ENCODE results near the gene HCCS.

HCCS gene

DNA sequence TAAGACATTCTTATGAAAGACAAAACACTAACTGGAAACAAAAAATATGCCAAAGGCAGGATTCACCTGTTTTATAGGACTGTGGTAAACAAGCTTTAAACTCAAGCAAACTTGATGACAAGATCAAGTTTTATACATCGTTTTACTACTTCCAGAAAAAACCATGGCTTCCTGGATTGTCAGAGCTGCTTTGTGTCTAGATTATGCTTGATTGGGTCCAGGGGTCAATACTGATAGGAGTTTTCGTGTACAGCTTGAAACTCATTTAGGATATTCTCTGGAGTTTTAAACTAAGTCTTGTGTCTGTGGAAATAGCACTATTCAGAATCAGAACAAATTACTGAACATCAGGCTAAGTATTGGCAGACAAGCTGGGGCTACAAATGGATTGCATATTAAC, 13.0 kb downstream of the HCCS start:
- DNase-seq: no peak

DNA sequence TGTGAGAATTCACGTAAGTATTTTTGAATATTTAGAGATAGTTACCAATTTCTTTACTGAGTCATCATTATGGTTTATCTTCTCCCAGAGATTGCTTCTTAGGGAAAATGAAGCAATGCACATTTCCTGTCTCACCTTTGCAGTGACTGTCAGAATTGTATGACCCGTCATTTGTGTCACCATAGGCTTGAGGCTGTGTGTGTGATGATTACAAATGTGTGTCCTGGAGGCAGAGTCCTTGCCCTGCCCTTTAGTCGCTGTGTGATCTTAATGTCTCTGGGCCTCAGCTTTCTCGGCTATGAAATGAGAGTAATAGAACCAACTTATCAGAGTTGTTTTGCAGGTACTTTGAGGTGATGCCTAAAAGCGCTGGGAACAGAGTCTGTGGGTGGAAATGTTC, 13.9 kb downstream of the HCCS start:
- DNase-seq: no peak

- no peak for DNase-seq
Measured at GRCh38 chrX:11129534-11130105, 18.5 kb downstream of the HCCS start.

DNA sequence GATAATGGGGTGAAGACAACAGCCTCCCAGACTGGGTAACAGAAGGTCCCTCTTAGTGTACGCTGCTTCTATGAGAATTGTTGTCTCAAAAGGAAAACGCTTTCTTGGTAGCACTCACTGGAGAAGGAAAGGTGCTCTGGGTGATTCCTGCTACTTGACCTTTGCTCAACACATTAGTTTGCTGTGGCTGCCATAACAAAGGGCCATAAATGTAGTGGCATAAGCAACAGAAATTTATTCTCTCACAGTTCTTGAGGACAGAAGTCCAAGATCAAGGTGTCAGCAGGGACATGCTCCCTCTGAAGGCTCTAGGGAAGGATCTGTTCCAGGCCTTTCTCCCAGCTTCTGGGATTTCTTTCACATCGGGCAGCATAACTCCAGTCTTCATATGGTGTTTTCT, 19.0 kb downstream of the HCCS start:
- DNase-seq: no peak

DNA sequence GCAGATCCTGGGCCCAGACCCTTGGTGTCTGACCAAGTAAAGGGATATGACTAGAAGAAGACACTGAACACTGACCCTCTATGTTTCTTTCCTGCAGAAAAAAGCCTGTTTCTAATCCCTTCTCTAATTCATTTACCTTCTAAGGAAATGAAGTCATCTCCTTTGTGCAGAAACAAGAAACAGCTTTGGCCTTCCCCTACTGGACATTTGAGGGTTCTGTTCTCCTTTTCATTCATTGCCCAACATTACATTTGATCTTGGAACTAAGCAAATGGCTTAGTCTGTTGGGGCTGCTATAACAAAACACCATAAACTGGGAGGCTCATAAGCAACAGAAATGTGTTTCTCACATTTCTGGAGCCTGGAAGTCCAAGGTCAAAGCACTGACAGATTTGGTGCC, 20.0 kb downstream of the HCCS start:
- no peak for DNase-seq

DNA sequence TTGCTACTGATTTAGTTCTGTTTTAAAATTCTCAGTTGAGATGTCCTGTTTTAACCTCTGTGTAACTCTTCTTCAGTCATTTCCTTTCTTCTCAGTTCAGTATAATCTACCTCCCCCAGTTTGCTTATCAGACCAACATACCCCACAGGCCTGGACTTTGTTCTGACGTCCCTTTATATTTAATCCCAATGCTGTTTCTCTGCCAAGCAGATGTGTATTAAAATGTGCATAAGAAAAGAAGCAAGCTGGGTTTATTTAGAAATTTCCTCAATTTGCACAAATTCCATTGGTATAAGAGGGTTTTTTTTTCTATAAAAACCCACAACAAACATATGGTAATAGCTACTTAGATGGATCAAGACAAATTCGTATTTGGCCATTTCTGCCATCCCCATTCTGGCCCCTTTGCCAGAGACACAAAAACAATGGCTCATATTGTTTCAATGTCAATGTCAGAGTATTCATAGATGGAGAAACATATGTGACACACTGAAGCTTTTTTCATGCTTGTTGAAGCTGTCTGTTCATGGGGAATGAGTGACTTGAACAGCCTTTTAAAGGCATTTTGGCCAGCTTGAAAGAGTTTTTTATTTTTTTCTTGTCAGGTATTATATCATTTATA, 24.5 kb downstream of the HCCS start:
- DNase-seq: no peak

DNA sequence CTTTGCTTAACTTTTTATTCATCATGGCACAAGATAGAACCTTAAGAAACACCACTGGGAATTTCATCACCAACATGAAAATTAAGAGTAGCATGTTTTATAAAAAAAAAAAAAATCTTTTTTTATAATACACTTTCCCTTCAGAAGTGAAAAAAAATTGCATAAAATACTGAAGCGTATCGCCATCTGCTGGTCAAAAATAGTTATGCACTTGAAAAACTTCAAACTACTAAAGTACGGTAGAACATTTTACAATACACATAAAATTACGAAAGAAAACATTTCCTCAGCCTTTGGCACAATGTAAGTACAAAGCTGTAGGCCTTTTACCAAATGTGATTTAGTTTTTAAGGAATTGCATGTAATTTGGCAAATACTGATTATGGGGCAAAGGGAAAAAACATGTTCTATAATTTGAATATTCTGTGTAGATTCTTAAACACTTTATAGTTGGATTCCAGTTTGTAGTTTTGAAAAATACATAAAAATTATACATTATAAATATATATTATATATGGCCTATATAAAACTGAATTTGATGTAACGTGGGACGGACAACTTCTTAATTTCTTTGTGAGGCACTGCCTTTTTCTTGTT, 26.5 kb downstream of the HCCS start:
- DNase-seq: no peak

DNA sequence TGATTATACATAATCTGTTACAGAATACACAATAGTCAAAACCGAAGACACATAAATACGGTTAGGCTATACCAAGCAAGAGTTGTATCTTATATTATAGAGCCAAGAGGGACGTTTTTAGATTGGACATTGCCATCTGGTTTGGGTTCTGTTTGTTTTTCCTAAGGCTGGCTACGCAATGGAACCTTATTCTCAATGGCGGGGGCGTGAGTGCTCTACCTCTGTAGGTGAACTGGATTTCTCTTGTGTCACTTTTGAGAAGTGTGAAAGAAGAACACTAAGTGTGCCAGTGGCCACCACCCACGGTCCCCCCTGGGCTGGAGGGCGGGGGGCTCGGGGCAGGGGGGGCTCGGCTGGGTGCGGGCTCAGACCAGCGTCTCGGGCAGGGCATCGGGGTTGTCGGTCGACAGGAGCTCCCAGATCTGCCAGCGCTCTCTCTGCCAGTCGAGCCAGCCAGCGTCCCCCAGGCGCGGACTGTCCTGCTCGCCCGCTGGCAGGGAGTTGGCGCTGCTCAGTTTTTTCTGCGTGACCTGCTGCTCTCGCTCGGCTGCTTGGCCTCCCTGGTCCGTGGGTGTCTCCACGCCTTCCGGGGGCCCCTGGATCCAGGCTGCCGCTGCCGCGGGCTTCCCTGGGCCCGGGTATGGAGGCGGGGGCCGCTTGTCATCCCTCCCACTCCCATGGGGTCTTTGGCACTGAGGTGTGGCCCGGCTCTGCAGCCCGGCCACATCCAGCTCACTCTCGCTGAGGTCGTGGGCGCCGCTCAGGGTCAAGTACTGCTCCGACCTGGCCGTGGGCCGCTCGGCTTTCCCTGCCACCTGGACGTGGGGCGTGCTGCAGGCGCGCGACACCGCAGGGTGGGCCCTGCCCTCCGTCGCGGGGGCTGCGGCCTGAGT, 27.6 kb downstream of the HCCS start:
- DNase-seq: no peak

DNA sequence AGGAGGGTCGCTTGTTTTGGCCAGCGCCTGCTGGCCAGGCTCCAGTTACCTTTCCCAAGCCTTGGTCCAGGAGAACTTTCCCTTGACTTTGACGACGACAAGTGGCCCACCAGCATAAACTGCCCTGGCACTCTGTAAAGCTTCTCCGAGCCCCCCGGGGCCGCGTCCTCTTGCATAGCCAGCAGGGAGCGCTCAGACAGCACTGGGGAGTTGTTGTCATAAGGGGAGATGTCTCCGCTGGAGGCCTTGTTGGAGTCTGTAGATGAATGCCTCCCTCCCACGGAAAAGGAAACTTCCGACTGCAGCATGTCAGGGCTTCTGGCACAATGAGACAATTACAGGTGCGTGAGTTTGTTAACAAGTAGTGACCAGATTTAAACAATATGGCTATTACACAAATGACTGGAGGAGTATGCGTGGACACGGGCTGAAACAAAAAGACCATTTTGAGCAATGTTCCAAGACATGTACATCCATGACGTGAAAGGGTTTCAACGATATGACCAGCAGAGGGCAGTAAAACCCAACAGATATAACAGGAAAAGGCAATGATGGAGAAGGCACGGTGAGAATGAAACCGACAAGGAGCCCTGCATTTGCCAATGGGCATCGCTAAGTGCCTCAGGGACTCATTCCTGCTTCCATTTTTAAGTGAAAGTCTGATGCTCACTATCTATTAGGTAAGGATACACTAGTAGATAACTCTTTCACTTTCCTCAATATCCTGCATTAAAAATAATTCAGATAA, 33.0 kb downstream of the HCCS start:
- DNase-seq: peak; percentile 11 to 58

- no peak for DNase-seq
Measured at GRCh38 chrX:11146411-11146810, 35.3 kb downstream of the HCCS start.

- no peak for DNase-seq
Measured at GRCh38 chrX:11148401-11148800, 37.3 kb downstream of the HCCS start.

- no peak for DNase-seq
Measured at GRCh38 chrX:11151799-11152559, 40.8 kb downstream of the HCCS start.

- no peak for DNase-seq
Measured at GRCh38 chrX:11159149-11159548, 48.0 kb downstream of the HCCS start.

DNA sequence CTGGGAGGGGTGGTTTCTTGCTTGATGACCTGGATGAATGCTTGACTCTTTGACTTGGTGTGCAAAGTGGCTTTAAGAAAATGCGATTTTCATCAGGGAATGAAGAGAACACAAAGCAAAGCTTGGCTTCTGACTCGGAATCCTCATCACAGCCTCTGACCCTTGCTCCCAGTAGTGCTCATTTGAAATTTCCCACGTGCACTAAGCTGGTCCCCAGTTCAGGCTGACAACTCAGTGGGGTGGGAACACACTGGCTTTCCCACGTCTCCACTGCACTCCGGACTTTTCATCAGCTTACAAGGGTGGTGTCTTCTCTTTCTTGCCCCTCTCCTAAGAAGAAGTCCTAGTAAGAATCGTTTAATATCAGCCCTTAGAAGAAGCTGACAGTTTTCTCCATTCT, 53.3 kb downstream of the HCCS start:
- no peak for DNase-seq

DNA sequence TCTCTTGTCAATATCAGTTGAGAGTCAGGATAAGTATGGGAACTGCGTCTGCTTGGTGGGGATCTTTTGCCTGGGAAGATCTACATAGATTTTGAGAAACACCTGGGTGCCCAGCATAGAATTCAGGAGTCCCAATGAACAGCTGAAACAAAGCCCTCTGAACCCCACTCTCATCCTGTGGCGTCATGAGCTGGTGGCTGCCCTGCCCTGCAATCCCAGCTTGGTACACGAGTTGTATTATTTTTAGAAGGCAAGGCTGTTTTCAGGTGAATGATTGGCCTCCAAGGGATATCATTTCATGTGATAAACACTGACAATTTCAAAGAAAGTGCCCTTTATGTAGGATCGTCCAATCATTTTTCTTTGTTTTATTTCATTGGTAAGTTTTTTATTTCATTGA, 60.8 kb downstream of the HCCS start:
- DNase-seq: no peak

DNA sequence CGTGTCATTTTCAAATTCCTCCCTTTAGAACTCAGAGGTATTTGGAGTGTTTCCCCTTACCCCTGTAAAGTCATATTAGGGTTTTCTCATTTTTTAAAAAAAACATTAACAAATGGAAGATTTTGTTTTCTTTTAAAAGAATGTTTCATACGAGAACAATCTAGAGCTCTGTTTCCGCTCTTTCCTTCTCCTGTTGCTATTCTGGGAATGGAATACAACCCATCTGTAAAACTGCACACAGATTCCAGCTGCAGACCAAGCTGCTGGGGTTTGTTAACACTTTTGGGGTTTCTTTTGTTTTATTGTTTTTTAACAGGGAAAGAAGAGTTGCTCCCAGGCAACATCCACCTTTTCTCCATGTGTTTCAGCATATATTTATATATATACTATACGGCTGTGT, 61.3 kb downstream of the HCCS start:
- no peak for DNase-seq
